Measurements from ENCODE around the gene KCNH8.

Gene KCNH8

GRCh38 chr3:19148768-19149091, 420 bp downstream of the KCNH8 start:
- DNase-seq (ENCODE audit: low read depth), result no peak
- no peak for TF ChIP-seq CTCF (IDR thresholded peaks at IDR 0.05; ENCODE audit: low read length, missing control alignments)
- no peak overlapping the region for H3K4me3 ChIP-seq (replicated peaks; ENCODE audit: low read depth, low read length)

- TF ChIP-seq CTCF (IDR thresholded peaks at IDR 0.05; ENCODE audit: low read length, missing control alignments), result no peak
- H3K4me3 ChIP-seq (replicated peaks; ENCODE audit: low read depth, low read length), result no peak overlapping the region
- DNase-seq (ENCODE audit: low read depth), result peak; percentile 52
Measured at GRCh38 chr3:19149368-19149767, 1.1 kb downstream of the KCNH8 start.

GRCh38 chr3:19151171-19151570, 2.9 kb downstream of the KCNH8 start:
- no peak for DNase-seq (ENCODE audit: low read depth)
- H3K4me3 ChIP-seq (replicated peaks; ENCODE audit: low read depth, low read length), result no peak overlapping the region
- TF ChIP-seq CTCF (IDR thresholded peaks at IDR 0.05; ENCODE audit: low read length, missing control alignments), result no peak

- no peak for TF ChIP-seq CTCF (IDR thresholded peaks at IDR 0.05; ENCODE audit: low read length, missing control alignments)
- DNase-seq (ENCODE audit: low read depth), result no peak
- H3K4me3 ChIP-seq (replicated peaks; ENCODE audit: low read depth, low read length), result no peak overlapping the region
Measured at GRCh38 chr3:19154693-19155250, 6.5 kb downstream of the KCNH8 start.

GRCh38 chr3:19155375-19155774, 7.1 kb downstream of the KCNH8 start:
- DNase-seq (ENCODE audit: low read depth), result no peak
- no peak for TF ChIP-seq CTCF (IDR thresholded peaks at IDR 0.05; ENCODE audit: low read length, missing control alignments)
- no peak overlapping the region for H3K4me3 ChIP-seq (replicated peaks; ENCODE audit: low read depth, low read length)

- TF ChIP-seq CTCF (IDR thresholded peaks at IDR 0.05; ENCODE audit: low read length, missing control alignments), result no peak
- H3K4me3 ChIP-seq (replicated peaks; ENCODE audit: low read depth, low read length), result no peak overlapping the region
Measured at GRCh38 chr3:19159966-19160635, 11.8 kb downstream of the KCNH8 start.

GRCh38 chr3:19165654-19166053, 17.3 kb downstream of the KCNH8 start:
- no peak overlapping the region for H3K4me3 ChIP-seq (replicated peaks; ENCODE audit: low read depth, low read length)
- DNase-seq (ENCODE audit: low read depth), result no peak
- no peak for TF ChIP-seq CTCF (IDR thresholded peaks at IDR 0.05; ENCODE audit: low read length, missing control alignments)

More at GRCh38 chr3:19159966-19160635, 11.8 kb downstream of the KCNH8 start:
- no peak for DNase-seq (ENCODE audit: low read depth)
